Sciatic nerve (tissue), 2 donors: ENCODE results near the gene BFSP1. TPM values are rescaled to one million over a fixed set of nuclear protein-coding genes. Genes with fewer than 3 reads are reported as not detected.

Experiments
- ATAC-seq: fragments of 200-7000 bp; cut with Tn5 transposase; one replicate; pipeline ENCODE4 v1.9.1; 2020; ENCODE audit warnings: mild to moderate bottlenecking, moderate library complexity
- DNase-seq: peaks from one replicate; pipeline ENCODE4 v3.0.0-alpha.2; 2020; ENCODE audit warnings: low spot score
- intact Hi-C: fragments of 100-400 bp; cut with DNase I; formaldehyde crosslinking; loops from one replicate; pipeline ENCODE4 v1.14.2; 2022
- total RNA-seq: library from RNA; stranded (reverse); fragmentation: NEBNext Ultra II Directional; extraction: Animal tissue kit (Norgen Biotek cat#: 25700); gene quantifications from one replicate; pipeline ENCODE4 v1.2.1, GENCODE V29; 2021
- donor health status: DM: no; HTN: no; CAD: no.
- donor health status: DM: no; HTN: no; CAD: no.

BFSP1 gene
- total RNA-seq, 1 donor from 2014 or later: 0.98 TPM

- DNase-seq (no peak), ATAC-seq (no peak)
- intact Hi-C loops: no loop called here
These were observed 49.5 kb downstream of the BFSP1 start for GRCh38 chr20:17481661-17482060.

GRCh38 chr20:17480696-17481095 lies 50.5 kb downstream of the BFSP1 start:
- DNase-seq: no peak
- no peak for ATAC-seq
- intact Hi-C loops: no loop called here

DNA sequence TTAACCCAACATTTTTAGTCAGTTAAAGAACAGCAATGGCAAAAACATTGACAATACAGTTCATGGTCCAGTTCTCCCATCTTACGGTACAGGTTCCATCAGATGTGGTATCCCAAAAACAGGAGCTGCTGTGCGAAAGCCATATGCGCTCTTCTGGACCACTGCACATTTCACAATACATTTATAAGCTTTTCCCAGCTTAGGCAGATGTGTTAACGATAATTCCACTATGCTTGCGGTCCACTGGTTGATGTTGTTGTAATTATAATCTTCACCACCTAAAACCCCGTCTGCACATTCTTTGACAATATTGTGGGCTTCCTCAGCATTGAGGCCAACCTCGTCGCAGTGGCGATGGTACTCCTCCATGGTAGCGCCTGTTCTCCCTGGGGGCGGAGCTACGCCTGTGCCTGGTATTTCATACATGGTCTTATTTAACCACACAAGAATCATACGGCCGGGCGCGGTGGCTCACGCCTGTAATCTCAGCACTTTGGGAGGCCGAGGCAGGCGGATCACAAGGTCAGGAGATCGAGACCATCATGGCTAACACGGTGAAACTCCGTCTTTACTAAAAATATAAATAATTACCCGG lies 52.0 kb downstream of the BFSP1 start:
- no peak for DNase-seq
- intact Hi-C loops: no loop called here
- no peak for ATAC-seq

DNA sequence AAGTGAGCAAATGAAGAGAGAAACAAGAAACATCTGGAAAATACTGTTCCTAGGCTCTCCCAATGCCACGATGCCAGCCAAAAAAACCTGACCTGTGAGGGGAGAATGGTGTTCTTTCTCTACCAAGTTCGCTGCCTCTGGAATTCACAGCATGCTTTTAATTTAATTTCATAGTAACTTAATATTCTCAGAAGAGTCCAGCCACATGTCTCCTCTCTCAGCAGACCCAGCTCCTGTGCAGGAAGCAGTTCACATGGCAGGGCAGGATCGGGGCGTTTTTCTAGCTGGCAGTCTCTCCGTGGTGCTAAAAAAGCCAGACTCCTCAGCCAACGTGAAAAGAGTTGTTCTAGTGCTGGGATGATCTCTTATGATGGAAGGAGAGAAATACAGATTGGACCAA lies 57.5 kb downstream of the BFSP1 start:
- ATAC-seq (no peak), DNase-seq (no peak)
- intact Hi-C loops: no loop called here

- ATAC-seq (no peak), DNase-seq (no peak)
- intact Hi-C loops: no loop called here
These were observed 59.5 kb downstream of the BFSP1 start for GRCh38 chr20:17471606-17472187.

DNA sequence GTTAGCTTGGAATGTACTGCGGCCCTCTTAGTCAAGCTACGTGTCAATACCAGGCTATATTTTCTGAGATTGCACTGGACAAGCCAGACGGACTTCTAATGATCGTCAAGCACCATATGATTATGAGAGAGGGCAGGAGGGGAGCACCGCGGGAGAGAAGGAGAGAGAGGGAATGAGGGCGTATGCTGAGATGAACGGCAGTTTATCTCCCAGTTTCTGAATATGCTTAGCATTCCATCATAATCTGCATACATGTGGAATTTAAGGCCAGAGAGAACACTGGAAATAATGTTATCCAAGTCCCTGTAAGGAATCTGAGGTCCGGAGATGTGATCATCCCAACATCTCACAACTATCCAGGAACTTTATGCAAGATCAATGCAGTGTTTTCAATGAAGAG lies 60.2 kb downstream of the BFSP1 start:
- ATAC-seq (no peak), DNase-seq (no peak)
- intact Hi-C loops: no loop called here

DNA sequence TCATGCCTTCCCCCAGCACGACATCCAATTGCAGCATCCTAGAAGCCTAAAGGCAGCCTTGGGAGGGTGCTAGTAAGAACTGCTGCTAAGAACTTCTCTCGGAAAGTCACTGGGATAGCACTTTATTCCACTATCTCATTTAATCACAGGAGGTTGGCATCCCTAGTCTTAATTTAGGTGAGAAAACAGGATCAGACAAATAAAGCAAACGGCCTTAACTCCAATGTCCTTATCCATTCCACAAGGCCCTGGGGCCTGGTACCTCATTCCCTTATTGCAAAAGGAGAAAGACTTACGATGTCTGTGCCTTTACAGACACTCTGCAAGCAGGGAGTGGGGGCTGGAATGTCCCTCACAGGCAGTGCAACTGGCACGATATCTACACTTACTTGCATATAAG lies 60.7 kb downstream of the BFSP1 start:
- DNase-seq (no peak), ATAC-seq (no peak)
- intact Hi-C loops: no loop called here

DNA sequence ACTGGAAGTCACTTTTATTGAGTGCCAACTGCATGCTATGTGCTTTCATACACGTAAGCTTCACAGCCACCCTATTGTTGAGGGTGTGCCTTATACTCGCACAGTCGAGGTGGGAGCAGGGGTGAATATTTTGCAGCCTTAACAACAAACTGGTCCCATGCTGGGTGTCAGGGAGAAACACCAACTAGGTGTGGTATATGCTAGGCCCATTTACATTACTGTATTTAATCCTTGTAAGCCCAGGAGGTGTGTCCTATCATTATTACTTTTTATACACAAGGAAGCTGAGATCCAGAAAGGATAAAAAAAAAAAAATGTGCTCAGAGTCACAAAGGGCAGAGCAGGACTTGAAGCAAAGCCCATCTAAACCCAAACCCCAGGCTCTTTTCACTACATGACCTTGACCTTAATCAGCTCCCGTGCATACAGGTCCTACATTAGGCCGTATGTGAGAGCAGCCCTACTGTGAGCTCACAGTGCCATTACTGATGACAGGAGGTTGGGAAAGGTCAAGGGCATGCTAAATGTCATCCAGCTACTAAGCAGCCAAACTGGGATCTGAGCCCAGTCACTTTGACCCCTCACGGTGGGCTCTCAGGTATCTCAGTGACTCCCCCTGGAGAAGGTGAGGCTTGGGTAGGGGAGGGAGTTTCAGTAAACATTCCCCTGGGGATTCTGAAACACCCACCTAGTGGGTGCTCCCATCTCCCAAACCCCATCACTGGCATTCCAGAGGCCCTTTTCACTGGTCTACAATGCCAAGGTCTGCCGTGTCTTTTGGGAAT lies 61.7 kb downstream of the BFSP1 start:
- DNase-seq (no peak), ATAC-seq (no peak)
- intact Hi-C loops: no loop called here

DNA sequence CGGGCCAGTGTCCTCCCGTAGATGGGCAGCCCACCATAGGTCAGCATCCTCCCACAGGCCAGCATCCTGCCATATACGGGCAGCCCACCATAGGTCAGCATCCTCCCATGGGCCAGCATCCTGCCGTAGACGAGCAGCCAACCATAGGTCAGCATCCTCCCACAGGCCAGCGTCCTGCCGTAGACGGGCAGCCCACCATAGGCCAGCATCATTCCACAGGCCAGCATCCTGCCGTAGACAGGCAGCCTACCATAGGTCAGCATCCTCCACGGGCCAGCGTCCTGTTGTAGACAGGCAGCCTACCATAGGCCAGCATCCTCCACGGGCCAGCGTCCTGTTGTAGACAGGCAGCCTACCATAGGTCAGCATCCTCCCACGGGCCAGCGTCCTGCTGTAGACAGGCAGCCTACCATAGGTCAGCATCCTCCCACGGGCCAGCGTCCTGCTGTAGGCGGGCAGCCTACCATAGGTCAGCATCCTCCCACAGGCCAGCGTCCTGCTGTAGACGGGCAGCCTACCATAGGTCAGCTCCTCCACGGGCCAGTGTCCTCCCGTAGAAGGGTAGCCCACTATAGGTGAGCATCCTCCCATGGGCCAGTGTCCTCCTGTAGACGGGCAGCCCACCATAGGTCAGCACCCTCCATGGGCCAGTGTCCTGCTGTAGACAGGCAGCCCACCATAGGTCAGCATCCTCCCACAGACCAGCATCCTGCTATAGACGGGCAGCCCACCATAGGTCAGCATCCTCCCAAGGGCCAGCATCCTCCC lies 62.9 kb downstream of the BFSP1 start:
- DNase-seq (no peak), ATAC-seq (no peak)
- intact Hi-C loops: no loop called here

DNA sequence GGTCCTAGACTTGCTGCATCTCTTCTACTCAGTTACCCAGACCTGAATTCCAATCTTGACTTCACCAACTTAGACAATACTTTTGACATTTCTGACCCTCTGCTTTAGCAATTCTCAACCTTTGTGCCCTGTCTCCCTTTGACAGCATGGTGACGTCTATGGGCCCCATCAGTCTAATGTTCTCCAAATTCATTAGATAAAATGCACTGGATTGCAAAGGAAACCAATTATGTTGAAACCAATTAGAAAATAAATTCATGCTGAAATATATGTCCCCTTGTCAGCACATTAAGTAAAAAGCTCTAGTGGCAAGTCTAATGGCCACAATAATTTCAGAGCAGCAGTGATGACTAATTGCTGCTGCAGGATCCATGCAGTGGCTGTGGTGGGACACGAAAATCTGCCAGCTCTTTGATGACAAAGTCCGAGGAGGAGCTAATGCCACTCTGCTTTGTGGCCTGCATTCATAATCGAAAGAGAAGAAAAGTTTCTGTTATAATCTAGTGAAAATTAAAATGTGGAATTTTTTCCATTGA lies 64.0 kb downstream of the BFSP1 start:
- ATAC-seq (no peak), DNase-seq (no peak)
- intact Hi-C loops: no loop called here

DNA sequence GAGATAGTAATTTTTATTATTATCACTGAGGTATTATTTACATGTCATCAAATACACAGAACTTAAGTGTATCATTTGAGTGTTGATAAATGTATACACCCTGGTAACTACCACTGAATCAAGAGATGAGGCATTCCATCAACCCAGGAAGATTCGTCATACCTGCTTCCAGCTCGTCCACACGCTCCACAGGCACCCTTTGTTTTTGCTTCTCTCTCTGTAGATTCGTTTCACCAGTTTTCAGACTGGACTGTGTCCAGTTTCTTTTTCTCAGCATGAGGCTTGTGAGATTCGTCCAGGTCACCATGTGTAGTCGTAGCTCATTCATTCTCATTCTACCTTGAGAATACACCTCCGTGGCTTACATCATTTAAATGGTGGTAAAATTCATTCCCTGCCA lies 64.5 kb downstream of the BFSP1 start:
- ATAC-seq (no peak), DNase-seq (no peak)
- intact Hi-C loops: no loop called here

DNA sequence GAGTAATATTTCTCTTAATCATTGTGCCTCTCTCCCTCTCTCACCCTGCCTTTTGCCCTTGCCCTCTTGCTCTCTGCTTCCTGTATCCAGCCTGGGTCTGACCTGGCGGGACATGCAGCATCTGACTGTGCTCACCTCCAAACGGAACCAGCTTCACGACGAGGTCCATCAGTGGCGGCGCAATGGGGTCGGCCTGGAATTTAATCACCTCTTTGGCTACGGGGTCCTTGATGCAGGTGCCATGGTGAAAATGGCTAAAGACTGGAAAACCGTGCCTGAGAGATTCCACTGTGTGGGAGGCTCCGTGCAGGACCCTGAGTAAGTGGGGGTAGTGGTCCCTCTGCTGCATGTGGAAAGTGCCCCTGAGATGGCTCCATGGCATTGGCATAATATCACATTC lies 65.9 kb downstream of the BFSP1 start:
- no peak for ATAC-seq
- intact Hi-C loops: no loop called here

GRCh38 chr20:17463711-17464110 lies 67.5 kb downstream of the BFSP1 start:
- ATAC-seq (no peak), DNase-seq (no peak)
- intact Hi-C loops: no loop called here

More for the DNA sequence above, 65.9 kb downstream of the BFSP1 start:
- DNase-seq: no peak

GRCh38 chr20:17461941-17462340 lies 69.2 kb downstream of the BFSP1 start:
- intact Hi-C loops: no loop called here
- DNase-seq (no peak), ATAC-seq (no peak)

GRCh38 chr20:17460119-17460518 lies 71.1 kb downstream of the BFSP1 start:
- intact Hi-C loops: no loop called here
- no peak for DNase-seq
- ATAC-seq: no peak

- DNase-seq (no peak), ATAC-seq (no peak)
- intact Hi-C loops: no loop called here
These were observed 73.5 kb downstream of the BFSP1 start for GRCh38 chr20:17457588-17458190.

DNA sequence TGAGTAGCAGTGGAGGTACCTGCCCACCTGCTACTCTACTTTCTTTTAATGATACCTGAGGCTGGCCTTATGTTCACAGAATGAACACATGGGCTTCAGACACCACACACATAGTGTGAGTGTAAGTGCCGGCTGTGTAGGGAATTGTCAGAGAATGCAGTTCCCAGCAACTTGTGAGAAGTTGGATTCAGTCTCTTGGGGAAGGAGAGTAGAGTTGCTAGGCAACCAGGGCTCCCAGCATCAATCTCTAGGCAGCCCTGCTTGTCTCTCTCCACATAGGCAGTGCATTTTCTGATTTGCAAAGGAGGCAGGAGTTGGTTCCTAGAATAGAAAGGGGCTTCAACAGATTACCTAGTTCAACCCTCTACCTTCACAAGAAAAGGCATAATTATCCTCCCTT lies 74.1 kb downstream of the BFSP1 start:
- ATAC-seq: no peak
- DNase-seq: no peak
- intact Hi-C loops: no loop called here

DNA sequence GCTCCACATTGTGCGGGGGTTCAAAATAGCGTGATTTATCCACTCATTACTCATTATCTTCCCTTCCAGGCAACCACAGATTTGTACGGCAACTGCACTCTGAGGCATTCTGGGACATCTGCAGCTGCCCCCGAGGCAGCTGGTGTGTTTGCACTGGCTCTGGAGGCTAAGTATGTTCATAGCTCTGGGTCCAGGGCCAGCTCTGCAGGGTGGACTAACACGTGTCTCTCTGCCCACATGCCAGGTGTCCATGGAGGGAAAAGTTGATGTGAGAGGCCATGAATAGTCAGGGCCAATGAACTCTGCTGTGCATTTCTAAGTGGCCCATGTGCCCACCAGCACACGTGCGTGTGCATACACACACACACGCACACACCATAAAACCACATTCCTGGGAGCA lies 74.9 kb downstream of the BFSP1 start:
- intact Hi-C loops: no loop called here

DNA sequence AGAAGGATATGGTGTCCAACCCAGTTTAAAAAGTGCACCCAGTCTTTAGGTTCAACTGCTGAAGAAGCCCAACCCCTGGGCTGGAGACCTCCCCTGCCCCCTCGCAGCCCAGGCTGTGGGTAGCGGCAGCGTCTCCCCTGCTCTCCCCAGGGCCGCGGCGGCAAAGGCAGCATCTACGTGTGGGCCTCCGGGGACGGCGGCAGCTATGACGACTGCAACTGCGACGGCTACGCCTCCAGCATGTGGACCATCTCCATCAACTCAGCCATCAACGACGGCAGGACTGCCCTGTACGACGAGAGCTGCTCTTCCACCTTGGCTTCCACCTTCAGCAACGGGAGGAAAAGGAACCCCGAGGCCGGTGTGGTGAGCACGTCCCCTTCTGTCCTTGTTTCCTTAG lies 77.6 kb downstream of the BFSP1 start:
- intact Hi-C loops: no loop called here
- ATAC-seq: no peak
- no peak for DNase-seq

More for the DNA sequence above, 74.9 kb downstream of the BFSP1 start:
- DNase-seq (no peak), ATAC-seq (no peak)
